Measurements from ENCODE around the gene DUT.

- TF ChIP-seq, protein P1, sequence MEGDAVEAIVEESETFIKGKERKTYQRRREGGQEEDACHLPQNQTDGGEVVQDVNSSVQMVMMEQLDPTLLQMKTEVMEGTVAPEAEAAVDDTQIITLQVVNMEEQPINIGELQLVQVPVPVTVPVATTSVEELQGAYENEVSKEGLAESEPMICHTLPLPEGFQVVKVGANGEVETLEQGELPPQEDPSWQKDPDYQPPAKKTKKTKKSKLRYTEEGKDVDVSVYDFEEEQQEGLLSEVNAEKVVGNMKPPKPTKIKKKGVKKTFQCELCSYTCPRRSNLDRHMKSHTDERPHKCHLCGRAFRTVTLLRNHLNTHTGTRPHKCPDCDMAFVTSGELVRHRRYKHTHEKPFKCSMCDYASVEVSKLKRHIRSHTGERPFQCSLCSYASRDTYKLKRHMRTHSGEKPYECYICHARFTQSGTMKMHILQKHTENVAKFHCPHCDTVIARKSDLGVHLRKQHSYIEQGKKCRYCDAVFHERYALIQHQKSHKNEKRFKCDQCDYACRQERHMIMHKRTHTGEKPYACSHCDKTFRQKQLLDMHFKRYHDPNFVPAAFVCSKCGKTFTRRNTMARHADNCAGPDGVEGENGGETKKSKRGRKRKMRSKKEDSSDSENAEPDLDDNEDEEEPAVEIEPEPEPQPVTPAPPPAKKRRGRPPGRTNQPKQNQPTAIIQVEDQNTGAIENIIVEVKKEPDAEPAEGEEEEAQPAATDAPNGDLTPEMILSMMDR (IDR thresholded peaks at IDR 0.05): no peak
- TF ChIP-seq ZFX (IDR thresholded peaks at IDR 0.05; ENCODE audit: borderline replicate concordance): no peak
These were observed 40.7 kb downstream of the DUT start for GRCh38 chr15:48371961-48372360.
